Liver (tissue), 3 donors: Measurements from ENCODE around the gene GPR55.

Source experiments
- JUND ChIP-seq, 2 donors: IDR thresholded peaks; 2 replicates each; pipeline ENCODE4 v1.6.1; 2016; ENCODE audit warnings: antibody characterized with exemption in 2 of 2
- TAF1 ChIP-seq: conservative IDR thresholded peaks from 2 replicates; pipeline ENCODE4 v1.6.1; 2016; ENCODE audit warnings: antibody characterized with exemption, mild to moderate bottlenecking
- TF ChIP-seq, protein P1 (sequence below): fragments of 150-350 bp; IDR thresholded peaks from 2 replicates; pipeline ENCODE4 v1.5.1; 2017; ENCODE audit warnings: improper control_type of control experiment, low read depth, low read length; ENCODE audit not compliant: missing input control
- TF ChIP-seq, protein P2 (sequence below): IDR thresholded peaks from 2 replicates; pipeline ENCODE4 v1.6.1; 2016; ENCODE audit warnings: antibody characterized with exemption, mild to moderate bottlenecking
- donor health status: healthy.
- donor health status: healthy.

DNA sequence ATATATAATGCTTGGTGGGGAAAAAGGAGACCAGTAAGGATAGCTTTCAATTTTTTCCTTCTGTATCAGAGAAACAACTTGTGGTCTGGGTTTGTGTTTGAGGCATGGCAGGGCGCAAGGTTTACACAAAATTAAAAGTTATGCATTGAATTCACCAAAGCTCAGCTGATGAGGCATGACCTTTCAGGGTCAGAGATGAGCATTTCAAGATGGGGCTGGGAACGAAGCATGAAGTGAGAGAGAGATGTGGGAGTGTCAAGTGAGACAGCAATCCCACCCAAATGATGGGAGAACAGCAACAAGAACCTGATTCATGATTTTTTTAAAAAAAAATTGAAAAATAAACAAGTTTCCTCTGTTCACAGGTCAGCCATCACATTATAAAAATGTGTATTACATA, 4.9 kb downstream of the GPR55 start:
- TF ChIP-seq JUND (IDR thresholded peaks at IDR 0.05), result no peak
- TF ChIP-seq, protein P1, sequence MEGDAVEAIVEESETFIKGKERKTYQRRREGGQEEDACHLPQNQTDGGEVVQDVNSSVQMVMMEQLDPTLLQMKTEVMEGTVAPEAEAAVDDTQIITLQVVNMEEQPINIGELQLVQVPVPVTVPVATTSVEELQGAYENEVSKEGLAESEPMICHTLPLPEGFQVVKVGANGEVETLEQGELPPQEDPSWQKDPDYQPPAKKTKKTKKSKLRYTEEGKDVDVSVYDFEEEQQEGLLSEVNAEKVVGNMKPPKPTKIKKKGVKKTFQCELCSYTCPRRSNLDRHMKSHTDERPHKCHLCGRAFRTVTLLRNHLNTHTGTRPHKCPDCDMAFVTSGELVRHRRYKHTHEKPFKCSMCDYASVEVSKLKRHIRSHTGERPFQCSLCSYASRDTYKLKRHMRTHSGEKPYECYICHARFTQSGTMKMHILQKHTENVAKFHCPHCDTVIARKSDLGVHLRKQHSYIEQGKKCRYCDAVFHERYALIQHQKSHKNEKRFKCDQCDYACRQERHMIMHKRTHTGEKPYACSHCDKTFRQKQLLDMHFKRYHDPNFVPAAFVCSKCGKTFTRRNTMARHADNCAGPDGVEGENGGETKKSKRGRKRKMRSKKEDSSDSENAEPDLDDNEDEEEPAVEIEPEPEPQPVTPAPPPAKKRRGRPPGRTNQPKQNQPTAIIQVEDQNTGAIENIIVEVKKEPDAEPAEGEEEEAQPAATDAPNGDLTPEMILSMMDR, result no peak
- TF ChIP-seq, protein P2, sequence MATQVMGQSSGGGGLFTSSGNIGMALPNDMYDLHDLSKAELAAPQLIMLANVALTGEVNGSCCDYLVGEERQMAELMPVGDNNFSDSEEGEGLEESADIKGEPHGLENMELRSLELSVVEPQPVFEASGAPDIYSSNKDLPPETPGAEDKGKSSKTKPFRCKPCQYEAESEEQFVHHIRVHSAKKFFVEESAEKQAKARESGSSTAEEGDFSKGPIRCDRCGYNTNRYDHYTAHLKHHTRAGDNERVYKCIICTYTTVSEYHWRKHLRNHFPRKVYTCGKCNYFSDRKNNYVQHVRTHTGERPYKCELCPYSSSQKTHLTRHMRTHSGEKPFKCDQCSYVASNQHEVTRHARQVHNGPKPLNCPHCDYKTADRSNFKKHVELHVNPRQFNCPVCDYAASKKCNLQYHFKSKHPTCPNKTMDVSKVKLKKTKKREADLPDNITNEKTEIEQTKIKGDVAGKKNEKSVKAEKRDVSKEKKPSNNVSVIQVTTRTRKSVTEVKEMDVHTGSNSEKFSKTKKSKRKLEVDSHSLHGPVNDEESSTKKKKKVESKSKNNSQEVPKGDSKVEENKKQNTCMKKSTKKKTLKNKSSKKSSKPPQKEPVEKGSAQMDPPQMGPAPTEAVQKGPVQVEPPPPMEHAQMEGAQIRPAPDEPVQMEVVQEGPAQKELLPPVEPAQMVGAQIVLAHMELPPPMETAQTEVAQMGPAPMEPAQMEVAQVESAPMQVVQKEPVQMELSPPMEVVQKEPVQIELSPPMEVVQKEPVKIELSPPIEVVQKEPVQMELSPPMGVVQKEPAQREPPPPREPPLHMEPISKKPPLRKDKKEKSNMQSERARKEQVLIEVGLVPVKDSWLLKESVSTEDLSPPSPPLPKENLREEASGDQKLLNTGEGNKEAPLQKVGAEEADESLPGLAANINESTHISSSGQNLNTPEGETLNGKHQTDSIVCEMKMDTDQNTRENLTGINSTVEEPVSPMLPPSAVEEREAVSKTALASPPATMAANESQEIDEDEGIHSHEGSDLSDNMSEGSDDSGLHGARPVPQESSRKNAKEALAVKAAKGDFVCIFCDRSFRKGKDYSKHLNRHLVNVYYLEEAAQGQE, result no peak
- TF ChIP-seq TAF1, result no peak
